GM12875 (cell line): ENCODE data around the gene NHERF2.

ENCODE experiments used
- H3K4me3 ChIP-seq: one replicate; pipeline ENCODE4 v1.5.1; 2011; ENCODE audit warnings: low read depth, low read length, control low read depth
- TF ChIP-seq, protein P1 (sequence below): IDR thresholded peaks from 2 replicates; pipeline ENCODE4 v1.5.1; 2011; ENCODE audit warnings: low read depth, mild to moderate bottlenecking, control low read depth, inconsistent platforms, low read length, moderate library complexity, borderline replicate concordance; ENCODE audit not compliant: insufficient read depth

The NHERF2 gene

DNA sequence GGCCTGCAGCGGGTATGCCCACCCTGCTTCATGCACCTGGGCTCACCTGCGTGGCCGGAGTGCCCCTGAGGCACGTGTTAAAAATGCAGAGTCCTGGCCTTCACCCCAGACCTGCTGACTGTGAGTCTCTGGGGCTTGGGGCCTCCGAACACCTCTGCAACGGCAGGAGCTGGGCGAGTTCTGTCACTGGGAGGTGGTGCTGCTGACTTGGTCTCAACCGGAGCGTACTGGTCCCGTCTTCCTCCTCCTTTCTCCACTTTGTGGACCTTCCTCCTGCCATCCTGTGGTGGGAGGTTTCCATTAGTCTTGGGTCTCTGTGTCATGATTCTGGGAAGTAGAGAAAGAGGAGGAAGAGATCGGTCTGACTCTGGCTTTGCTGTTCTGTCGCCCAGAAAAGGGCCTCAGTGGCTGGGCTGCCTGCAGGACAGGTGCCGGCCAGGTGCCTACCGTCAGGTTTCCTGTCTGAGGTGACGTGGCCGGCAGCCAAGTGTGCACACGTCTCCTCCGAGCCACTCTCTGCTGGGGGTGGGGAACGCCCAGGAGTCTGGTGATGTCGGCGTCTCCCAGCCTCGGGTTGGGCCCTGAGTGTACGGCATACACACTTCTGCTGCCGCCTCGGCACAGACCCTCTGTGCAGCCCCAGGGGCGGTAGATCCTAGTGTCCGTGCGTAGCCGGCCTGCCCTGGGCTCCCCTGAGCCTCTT lies 28.0 kb downstream of the NHERF2 start:
- TF ChIP-seq, protein P1, sequence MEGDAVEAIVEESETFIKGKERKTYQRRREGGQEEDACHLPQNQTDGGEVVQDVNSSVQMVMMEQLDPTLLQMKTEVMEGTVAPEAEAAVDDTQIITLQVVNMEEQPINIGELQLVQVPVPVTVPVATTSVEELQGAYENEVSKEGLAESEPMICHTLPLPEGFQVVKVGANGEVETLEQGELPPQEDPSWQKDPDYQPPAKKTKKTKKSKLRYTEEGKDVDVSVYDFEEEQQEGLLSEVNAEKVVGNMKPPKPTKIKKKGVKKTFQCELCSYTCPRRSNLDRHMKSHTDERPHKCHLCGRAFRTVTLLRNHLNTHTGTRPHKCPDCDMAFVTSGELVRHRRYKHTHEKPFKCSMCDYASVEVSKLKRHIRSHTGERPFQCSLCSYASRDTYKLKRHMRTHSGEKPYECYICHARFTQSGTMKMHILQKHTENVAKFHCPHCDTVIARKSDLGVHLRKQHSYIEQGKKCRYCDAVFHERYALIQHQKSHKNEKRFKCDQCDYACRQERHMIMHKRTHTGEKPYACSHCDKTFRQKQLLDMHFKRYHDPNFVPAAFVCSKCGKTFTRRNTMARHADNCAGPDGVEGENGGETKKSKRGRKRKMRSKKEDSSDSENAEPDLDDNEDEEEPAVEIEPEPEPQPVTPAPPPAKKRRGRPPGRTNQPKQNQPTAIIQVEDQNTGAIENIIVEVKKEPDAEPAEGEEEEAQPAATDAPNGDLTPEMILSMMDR, result no peak
- no peak overlapping the region for H3K4me3 ChIP-seq

DNA sequence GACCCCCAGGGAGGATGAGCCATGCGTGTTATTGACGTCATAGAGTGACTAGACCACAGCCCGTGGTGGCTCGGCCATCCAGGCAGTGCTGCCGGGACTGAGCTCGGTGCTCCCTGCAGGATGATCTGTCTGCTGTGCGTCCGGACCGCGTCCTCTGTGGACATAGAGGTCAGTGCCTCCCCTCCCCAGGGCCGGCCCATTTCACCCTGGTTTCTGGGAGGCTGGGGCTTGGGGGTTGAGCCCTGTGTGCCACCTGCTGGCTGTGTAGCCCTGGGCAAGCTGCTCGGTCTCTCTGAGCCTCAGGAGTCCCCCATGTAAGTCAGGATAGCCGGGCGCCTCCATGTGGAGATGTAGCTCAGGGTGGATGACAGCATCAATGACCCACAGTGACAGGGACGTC lies 29.4 kb downstream of the NHERF2 start:
- no peak overlapping the region for H3K4me3 ChIP-seq
- TF ChIP-seq, protein P1, result no peak

DNA sequence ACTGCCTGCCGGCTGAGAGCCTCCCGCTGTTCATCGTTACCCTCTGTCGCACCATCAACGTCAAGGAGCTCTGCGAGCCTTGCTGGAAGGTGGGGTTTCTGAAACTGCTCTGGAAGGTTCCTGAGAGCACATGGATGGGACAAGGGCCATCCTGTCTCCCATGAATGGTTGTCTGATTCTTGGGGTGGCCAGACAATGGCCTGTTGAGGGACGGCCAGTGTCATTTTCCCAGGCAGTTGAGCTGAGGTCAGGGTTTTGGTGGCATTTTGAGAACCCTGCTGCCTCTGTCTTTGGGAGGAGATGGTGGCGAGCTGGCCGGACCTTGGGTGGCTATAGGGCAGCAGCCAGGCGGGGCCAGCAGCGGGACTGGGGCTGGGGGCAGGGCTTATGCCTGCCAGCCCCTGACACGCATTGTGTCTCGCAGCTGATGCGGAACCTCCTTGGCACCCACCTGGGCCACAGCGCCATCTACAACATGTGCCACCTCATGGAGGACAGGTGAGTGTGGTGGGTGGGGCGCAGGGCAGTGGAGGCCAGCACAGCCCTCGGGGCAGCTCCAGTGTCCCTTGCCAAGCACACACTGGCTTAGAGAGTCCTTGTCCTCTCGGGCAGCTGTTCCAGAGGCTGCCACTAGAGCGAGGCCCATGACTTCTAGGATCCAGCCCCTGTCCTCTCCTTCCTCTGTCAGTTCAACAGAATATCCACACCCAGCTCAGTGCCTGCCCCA lies 30.1 kb downstream of the NHERF2 start:
- TF ChIP-seq, protein P1, result no peak
- no peak overlapping the region for H3K4me3 ChIP-seq

DNA sequence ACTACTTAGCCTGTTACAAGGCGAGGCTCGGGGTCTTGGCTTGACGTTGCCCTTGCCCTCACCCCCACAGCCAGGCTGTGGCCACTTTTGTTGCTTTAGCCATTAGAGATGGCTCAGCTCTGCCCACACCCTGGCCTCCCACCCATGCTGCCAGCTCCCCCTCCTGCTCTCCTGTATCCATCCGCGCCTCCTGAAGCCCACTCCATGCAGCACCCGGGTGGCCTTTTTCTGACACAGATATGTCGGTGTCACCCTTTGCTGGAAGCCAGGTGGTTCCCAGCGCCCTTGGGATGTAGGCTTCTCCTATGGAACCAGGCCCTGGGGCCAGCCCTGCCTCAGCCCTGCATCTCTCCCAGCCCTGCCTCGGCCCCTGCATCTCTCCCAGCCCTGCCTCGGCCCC lies 30.7 kb downstream of the NHERF2 start:
- TF ChIP-seq, protein P1, result no peak
- no peak overlapping the region for H3K4me3 ChIP-seq

DNA sequence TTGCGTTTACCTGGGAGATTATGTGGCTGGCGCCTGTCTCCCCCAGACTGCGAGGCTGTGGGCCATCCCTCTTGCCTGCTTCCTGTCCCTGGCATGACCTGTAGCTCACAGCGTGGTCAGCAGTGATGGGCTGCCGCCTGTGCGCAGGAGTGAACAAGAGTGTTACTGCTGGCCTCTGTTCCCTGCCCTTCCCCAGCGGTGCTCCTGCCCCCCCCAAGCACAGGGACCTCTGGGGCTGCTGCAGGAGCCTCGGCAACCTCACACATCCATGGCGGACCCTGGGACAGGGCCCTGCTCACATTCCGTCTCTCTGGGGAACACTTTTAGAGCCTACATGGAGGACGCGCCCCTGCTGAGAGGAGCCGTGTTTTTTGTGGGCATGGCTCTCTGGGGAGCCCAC lies 31.7 kb downstream of the NHERF2 start:
- no peak overlapping the region for H3K4me3 ChIP-seq
- TF ChIP-seq, protein P1, result no peak

DNA sequence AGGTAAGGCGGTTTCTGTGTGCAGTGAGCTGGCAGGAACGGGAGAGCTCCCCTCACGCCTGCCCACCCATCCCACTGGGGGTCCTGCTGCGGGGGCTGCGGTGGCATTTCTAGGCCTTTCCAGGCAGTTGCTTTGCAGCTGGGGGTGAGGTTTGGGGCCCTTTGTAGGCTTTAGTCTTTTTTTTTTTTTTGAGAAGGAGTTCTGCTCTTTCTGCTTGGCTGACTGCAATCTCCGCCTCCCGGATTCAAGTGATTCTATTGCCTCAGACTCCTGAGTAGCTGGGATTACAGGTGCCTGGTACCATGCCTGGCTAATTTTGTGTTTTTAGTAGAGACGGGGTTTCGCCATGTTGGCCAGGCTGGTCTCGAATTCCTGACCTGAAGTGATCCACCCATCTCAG lies 32.2 kb downstream of the NHERF2 start:
- TF ChIP-seq, protein P1, result no peak
- H3K4me3 ChIP-seq, result no peak overlapping the region

DNA sequence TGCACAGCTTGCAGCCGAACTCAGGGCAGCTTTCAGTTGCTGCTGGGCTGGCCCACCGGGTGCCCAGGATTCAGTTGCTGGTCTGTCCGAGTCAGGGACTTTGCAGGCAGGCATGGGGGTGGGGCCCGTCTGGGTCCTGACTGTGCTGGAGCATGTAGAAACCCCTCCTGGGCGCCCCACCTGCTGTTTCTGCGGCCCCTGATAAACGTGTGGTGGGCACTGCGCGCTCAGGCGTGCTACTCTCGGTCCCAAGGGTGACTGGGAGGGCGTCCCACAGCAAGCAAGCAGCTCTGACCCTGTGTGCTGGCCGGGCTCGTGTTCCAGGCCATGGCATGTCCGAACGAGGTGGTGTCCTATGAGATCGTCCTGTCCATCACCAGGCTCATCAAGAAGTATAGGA lies 33.6 kb downstream of the NHERF2 start:
- no peak overlapping the region for H3K4me3 ChIP-seq
- TF ChIP-seq, protein P1, result no peak
